ENCODE results near the gene PNLIPRP2. TPM values are rescaled to one million over a fixed set of nuclear protein-coding genes. Genes with fewer than 3 reads are reported as not detected.

PNLIPRP2 gene
- total and polyA plus RNA-seq, 2 experiments from 2014 or later: 16.7 to 21.1 TPM

DNA sequence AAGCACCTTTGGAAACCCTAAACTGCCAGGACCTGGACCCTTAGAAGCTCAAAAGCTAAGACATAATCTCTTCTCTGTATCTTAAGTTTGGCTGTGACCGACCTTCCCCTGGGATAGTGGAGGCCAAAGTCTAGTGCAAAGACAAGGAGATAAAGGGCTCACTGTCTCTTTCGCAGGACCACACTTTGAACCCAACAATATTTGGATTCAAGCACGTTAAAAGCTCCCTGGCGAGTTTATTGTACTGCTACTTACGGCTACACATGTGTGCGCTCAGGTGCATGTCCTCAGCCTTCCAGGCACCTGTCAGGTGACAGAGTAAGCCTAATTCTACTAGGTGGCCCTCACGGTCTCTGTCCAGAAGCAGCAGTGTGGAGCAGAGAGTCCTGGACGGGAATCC lies 55.9 kb downstream of the PNLIPRP2 start:
- H3K36me3 ChIP-seq (replicated peaks; ENCODE audit: insufficient read depth, low read depth): no peaks in the 10 kb centered on the region
- H4K20me1 ChIP-seq (ENCODE audit: insufficient read depth, poor library complexity, severe bottlenecking): no peaks in the 10 kb centered on the region
- no peak overlapping the region for H3K4me2 ChIP-seq
- no peak for TF ChIP-seq EZH2 (IDR thresholded peaks at IDR 0.05; ENCODE audit: borderline replicate concordance)
- TF ChIP-seq CTCF (IDR thresholded peaks at IDR 0.05; ENCODE audit: poor library complexity): no peak
- TF ChIP-seq EZH2phosphoT487 (IDR thresholded peaks at IDR 0.05; ENCODE audit: low read depth, severe bottlenecking, unreplicated experiment): no peak
- no peaks in the 10 kb centered on the region for H3K79me2 ChIP-seq
- no peaks in the 10 kb centered on the region for H3K9me2 ChIP-seq (replicated peaks; ENCODE audit: insufficient read depth)
- no peaks in the 10 kb centered on the region for H3K27me3 ChIP-seq
- DNase-seq (ENCODE audit: low spot score): no peak
- no peak overlapping the region for H2AFZ ChIP-seq
- 64% methylated on average over 8 of the region's 8 CpGs for WGBS (ENCODE audit: low lambda C conversion rate, missing lambda C conversion rate)
- no peaks in the 10 kb centered on the region for H3K4me1 ChIP-seq (ENCODE audit: insufficient read depth)
- no peaks in the 10 kb centered on the region for H3K9me3 ChIP-seq (ENCODE audit: low read depth)
- no peak overlapping the region for H3K27ac ChIP-seq
- H3K4me3 ChIP-seq: no peak overlapping the region

- Histone ChIP-seq H3K4me1 (ENCODE audit: insufficient read depth) (no peaks in the 10 kb centered on the region), H2AFZ (no peak overlapping the region), H3K4me3 (no peak overlapping the region), H3K9me3 (ENCODE audit: low read depth) (no peaks in the 10 kb centered on the region), H3K9me2 (replicated peaks; ENCODE audit: insufficient read depth) (no peaks in the 10 kb centered on the region), H3K4me2 (no peak overlapping the region), H4K20me1 (ENCODE audit: insufficient read depth, poor library complexity, severe bottlenecking) (no peaks in the 10 kb centered on the region), H3K79me2 (no peaks in the 10 kb centered on the region), H3K36me3 (replicated peaks; ENCODE audit: insufficient read depth, low read depth) (no peaks in the 10 kb centered on the region), H3K27me3 (no peaks in the 10 kb centered on the region), H3K27ac (no peak overlapping the region)
- DNase-seq (ENCODE audit: low spot score): no peak
- WGBS (ENCODE audit: low lambda C conversion rate, missing lambda C conversion rate): 97% methylated on average over 15 of the region's 15 CpGs
- TF ChIP-seq EZH2phosphoT487 (IDR thresholded peaks at IDR 0.05; ENCODE audit: low read depth, severe bottlenecking, unreplicated experiment) (no peak), CTCF (IDR thresholded peaks at IDR 0.05; ENCODE audit: poor library complexity) (no peak), EZH2 (IDR thresholded peaks at IDR 0.05; ENCODE audit: borderline replicate concordance) (no peak)
Measured at GRCh38 chr10:116679351-116679750, 58.6 kb downstream of the PNLIPRP2 start.

GRCh38 chr10:116683166-116683565 lies 62.4 kb downstream of the PNLIPRP2 start:
- DNase-seq (ENCODE audit: low spot score): no peak
- Histone ChIP-seq H3K36me3 (replicated peaks; ENCODE audit: insufficient read depth, low read depth) (no peaks in the 10 kb centered on the region), H4K20me1 (ENCODE audit: insufficient read depth, poor library complexity, severe bottlenecking) (no peaks in the 10 kb centered on the region), H3K4me3 (no peak overlapping the region), H3K9me2 (replicated peaks; ENCODE audit: insufficient read depth) (no peaks in the 10 kb centered on the region), H3K27ac (no peak overlapping the region), H3K4me1 (ENCODE audit: insufficient read depth) (peaks cover 7% of the 10 kb centered on the region), H3K79me2 (no peaks in the 10 kb centered on the region), H3K27me3 (no peaks in the 10 kb centered on the region), H3K4me2 (no peak overlapping the region), H2AFZ (no peak overlapping the region), H3K9me3 (ENCODE audit: low read depth) (no peaks in the 10 kb centered on the region)
- WGBS (ENCODE audit: low lambda C conversion rate, missing lambda C conversion rate): 85% methylated on average over 9 of the region's 9 CpGs
- TF ChIP-seq EZH2 (IDR thresholded peaks at IDR 0.05; ENCODE audit: borderline replicate concordance): no peak

GRCh38 chr10:116683821-116684220 lies 63.1 kb downstream of the PNLIPRP2 start:
- Histone ChIP-seq H3K27ac (no peak overlapping the region), H3K4me2 (no peak overlapping the region), H3K9me3 (ENCODE audit: low read depth) (no peaks in the 10 kb centered on the region), H3K4me3 (no peak overlapping the region), H3K9me2 (replicated peaks; ENCODE audit: insufficient read depth) (no peaks in the 10 kb centered on the region), H4K20me1 (ENCODE audit: insufficient read depth, poor library complexity, severe bottlenecking) (no peaks in the 10 kb centered on the region), H3K27me3 (no peaks in the 10 kb centered on the region), H3K4me1 (ENCODE audit: insufficient read depth) (peaks cover 10% of the 10 kb centered on the region), H3K36me3 (replicated peaks; ENCODE audit: insufficient read depth, low read depth) (no peaks in the 10 kb centered on the region), H2AFZ (no peak overlapping the region), H3K79me2 (no peaks in the 10 kb centered on the region)
- no peak for DNase-seq (ENCODE audit: low spot score)
- TF ChIP-seq EZH2 (IDR thresholded peaks at IDR 0.05; ENCODE audit: borderline replicate concordance) (no peak), EZH2phosphoT487 (IDR thresholded peaks at IDR 0.05; ENCODE audit: low read depth, severe bottlenecking, unreplicated experiment) (no peak), CTCF (IDR thresholded peaks at IDR 0.05; ENCODE audit: poor library complexity) (no peak)
- 92% methylated on average over 11 of the region's 11 CpGs for whole genome bisulfite sequencing (ENCODE audit: low lambda C conversion rate, missing lambda C conversion rate)
